ENCODE measurements around the gene ZNF407. TPM values are rescaled to one million over a fixed set of nuclear protein-coding genes. Genes with fewer than 3 reads are reported as not detected.

ZNF407 gene
- total and polyA plus RNA-seq, 2 of the 13 experiments (the other 11 are each of a cell fraction or from before 2014, with no cell fraction given), result 2.3 to 8.7 TPM

- peak; percentile 86 for TF ChIP-seq ZNF292 (CRISPR knock-in tag; IDR thresholded peaks at IDR 0.05; ENCODE audit: borderline replicate concordance, low read depth)
- TF ChIP-seq ZNF557 (CRISPR knock-in tag; IDR thresholded peaks at IDR 0.05), result no peak
- peak; percentile 21; the same call in 1 of the 2 replicates for TF ChIP-seq NFYC (CRISPR knock-in tag; IDR thresholded peaks at IDR 0.05)
- no peak for TF ChIP-seq SETDB1 (CRISPR knock-in tag; IDR thresholded peaks at IDR 0.05; ENCODE audit: borderline replicate concordance)
- TF ChIP-seq ZNF329 (CRISPR knock-in tag; IDR thresholded peaks at IDR 0.05; ENCODE audit: low read depth), result no peak
- no peak for TF ChIP-seq NFKBIZ (CRISPR knock-in tag; IDR thresholded peaks at IDR 0.05)
- TF ChIP-seq ZFP36L2 (CRISPR knock-in tag; IDR thresholded peaks at IDR 0.05), result no peak
- peak; percentile 47; the same call in 1 of the 2 replicates for TF ChIP-seq HMGXB3 (CRISPR knock-in tag; IDR thresholded peaks at IDR 0.05; ENCODE audit: borderline replicate concordance)
- no peak for TF ChIP-seq PRDM15 (CRISPR knock-in tag; IDR thresholded peaks at IDR 0.05)
- no peak for TF ChIP-seq DZIP1 (CRISPR knock-in tag; IDR thresholded peaks at IDR 0.05)
- no peak for TF ChIP-seq ZBTB3 (CRISPR knock-in tag; IDR thresholded peaks at IDR 0.05; ENCODE audit: borderline replicate concordance, low read depth)
- no peak for TF ChIP-seq ZNF749 (CRISPR knock-in tag; IDR thresholded peaks at IDR 0.05; ENCODE audit: borderline replicate concordance)
- TF ChIP-seq HNRNPH1 (optimal IDR thresholded peaks at IDR 0.05; ENCODE audit: low read depth, low read length), result no peak
These were observed 136.4 kb downstream of the ZNF407 start (continued) for GRCh38 chr18:74734013-74734444.
